Lung (tissue), 12 donors: Measurements from ENCODE around the gene SNAPC1. TPM values are rescaled to one million over a fixed set of nuclear protein-coding genes. Genes with fewer than 3 reads are reported as not detected.

ENCODE experiments used
- ATAC-seq: fragments of 200-7000 bp; cut with Tn5 transposase; one replicate; pipeline ENCODE4 v1.9.1; 2020; ENCODE audit warnings: moderate number of reproducible peaks; ENCODE audit not compliant: insufficient read depth, low FRiP score
- DNase-seq, 3 donors: peaks; one replicate each; pipeline ENCODE4 v3.0.0-alpha.2; 2013 to 2017
- H3K27ac ChIP-seq, 2 donors: one replicate each; pipeline ENCODE4 v1.5.1; 2013; ENCODE audit warnings: mild to moderate bottlenecking in 2 of 2, moderate library complexity in 2 of 2, control low read depth in 1 of 2, inconsistent platforms in 1 of 2, low read depth in 1 of 2, low read length in 1 of 2
- H3K27me3 ChIP-seq, 3 donors: one replicate each; pipeline ENCODE4 v1.5.1; 2013; ENCODE audit warnings: low read length in 2 of 3; ENCODE audit not compliant: control insufficient read depth in 3 of 3, insufficient read depth in 3 of 3
- H3K36me3 ChIP-seq, 4 donors: one replicate each; pipeline ENCODE4 v1.5.1; 2013; ENCODE audit warnings: low read length in 4 of 4, mild to moderate bottlenecking in 1 of 4, moderate library complexity in 1 of 4; ENCODE audit not compliant: control insufficient read depth in 4 of 4, insufficient read depth in 4 of 4
- H3K4me1 ChIP-seq, 5 donors: one replicate each; pipeline ENCODE4 v1.5.1; 2013; ENCODE audit warnings: low read length in 5 of 5, mild to moderate bottlenecking in 2 of 5, moderate library complexity in 1 of 5; ENCODE audit not compliant: control insufficient read depth in 5 of 5, insufficient read depth in 5 of 5
- H3K4me3 ChIP-seq: one replicate; pipeline ENCODE4 v1.5.1; 2013; ENCODE audit warnings: mild to moderate bottlenecking, control low read depth, moderate library complexity
- H3K9ac ChIP-seq, 2 donors: one replicate each; pipeline ENCODE4 v1.5.1; 2013; ENCODE audit warnings: low read length in 2 of 2, control low read depth in 1 of 2; ENCODE audit not compliant: insufficient read depth in 1 of 2
- H3K9me3 ChIP-seq, 4 donors: one replicate each; pipeline ENCODE4 v1.5.1; 2013; ENCODE audit warnings: low read length in 3 of 4, mild to moderate bottlenecking in 1 of 4, moderate library complexity in 1 of 4; ENCODE audit not compliant: control insufficient read depth in 4 of 4, insufficient read depth in 3 of 4
- WGBS, 2 donors: extraction: QIAGEN DNeasy Blood & Tissue Kit; methylation state at CpG; one replicate each; pipeline ENCODE4 v1.1.7; 2013; 5-methylcytosine and 5-hydroxymethylcytosine counted together
- polyA plus RNA-seq, 2 donors: library from polyadenylated mRNA; stranded (reverse); fragments of 200-250 nt; gene quantifications; one replicate each; pipeline ENCODE4 v1.2.1, GENCODE V29; 2013
- total RNA-seq, 2 donors: library from RNA; depleted of rRNA in 1 of 2; stranded (reverse); fragments of >200 nt in 1 of 2; gene quantifications; one replicate each; pipeline ENCODE4 v1.2.1, GENCODE V29; 2014 to 2021
- TF ChIP-seq, protein P1 (sequence below): IDR thresholded peaks from 2 replicates; pipeline ENCODE4 v1.5.1; 2012; ENCODE audit warnings: mild to moderate bottlenecking; ENCODE audit errors: control extremely low read depth, extremely low read depth
- donor health status: control.
- donor health status: control.
- donor health status: Bipolar disorder and iron deficiency.
- donor health status: healthy.
- donor health status: DM: yes; HTN: yes; CAD: no.

Gene SNAPC1
- total and polyA plus RNA-seq, 4 donors, result 4.2 to 9.5 (median 6.8) TPM

DNA sequence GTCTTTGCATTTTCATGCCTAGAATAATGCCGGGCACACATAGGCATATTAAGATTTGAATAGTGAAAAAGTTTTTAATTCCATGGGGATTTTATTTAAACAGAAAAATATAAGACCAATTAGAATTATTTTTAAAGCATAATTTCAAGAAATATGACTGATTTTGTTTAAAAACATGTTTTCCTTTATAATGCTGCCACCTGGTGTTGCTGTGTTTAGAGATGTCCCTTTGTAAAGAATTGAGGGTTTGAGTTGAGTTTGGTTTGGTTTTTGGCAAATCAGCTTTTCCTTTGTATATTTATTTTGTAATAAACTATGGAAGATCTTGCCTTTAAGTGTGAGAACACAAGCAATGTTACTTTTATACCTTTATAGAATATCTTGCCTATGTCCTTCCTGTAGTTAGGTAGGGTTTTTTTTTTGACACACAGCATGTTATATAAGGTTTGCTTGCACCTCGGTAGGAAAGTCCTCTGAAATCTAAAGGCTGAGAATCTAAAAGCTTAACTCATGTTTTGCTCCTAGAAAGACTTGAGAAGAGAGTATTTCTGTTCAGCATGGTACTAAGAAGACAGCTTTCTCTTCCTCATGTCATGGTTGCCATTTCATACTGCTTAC is 31.4 kb upstream of the SNAPC1 start:
- TF ChIP-seq, protein P1, sequence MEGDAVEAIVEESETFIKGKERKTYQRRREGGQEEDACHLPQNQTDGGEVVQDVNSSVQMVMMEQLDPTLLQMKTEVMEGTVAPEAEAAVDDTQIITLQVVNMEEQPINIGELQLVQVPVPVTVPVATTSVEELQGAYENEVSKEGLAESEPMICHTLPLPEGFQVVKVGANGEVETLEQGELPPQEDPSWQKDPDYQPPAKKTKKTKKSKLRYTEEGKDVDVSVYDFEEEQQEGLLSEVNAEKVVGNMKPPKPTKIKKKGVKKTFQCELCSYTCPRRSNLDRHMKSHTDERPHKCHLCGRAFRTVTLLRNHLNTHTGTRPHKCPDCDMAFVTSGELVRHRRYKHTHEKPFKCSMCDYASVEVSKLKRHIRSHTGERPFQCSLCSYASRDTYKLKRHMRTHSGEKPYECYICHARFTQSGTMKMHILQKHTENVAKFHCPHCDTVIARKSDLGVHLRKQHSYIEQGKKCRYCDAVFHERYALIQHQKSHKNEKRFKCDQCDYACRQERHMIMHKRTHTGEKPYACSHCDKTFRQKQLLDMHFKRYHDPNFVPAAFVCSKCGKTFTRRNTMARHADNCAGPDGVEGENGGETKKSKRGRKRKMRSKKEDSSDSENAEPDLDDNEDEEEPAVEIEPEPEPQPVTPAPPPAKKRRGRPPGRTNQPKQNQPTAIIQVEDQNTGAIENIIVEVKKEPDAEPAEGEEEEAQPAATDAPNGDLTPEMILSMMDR, result peak; percentile 14
- ATAC-seq (no peak), DNase-seq (peak in 2 of 3 donors; percentile 45 to 55)
- Histone ChIP-seq H3K27ac (no peak overlapping the region), H3K4me1 (no peaks in the 10 kb centered on the region), H3K27me3 (no peaks in the 10 kb centered on the region), H3K36me3 (peaks cover 8 to 66% (median 45%) of the 10 kb centered on the region in 4 donors), H3K4me3 (no peak overlapping the region), H3K9me3 (no peaks in the 10 kb centered on the region), H3K9ac (no peak overlapping the region)
- 77 to 84% methylated on average over 2 of the region's 2 CpGs for WGBS, 2 donors

DNA sequence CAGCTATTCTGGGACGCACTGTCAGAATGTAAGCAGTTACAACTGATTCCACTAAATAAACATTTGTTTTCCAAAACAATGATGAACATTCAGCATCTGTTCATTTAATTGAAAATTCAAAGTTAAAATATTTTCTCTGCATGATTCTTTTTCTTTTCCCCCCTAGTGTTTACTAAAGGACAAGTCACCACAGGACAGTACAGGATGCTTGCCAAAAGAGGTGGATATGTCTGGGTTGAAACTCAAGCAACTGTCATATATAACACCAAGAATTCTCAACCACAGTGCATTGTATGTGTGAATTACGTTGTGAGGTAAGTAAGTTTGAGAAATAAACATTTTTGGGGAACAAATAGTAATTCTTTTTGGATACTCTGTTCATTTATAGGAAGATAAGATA is 28.2 kb upstream of the SNAPC1 start:
- WGBS, 2 donors, result 88 to 94% methylated on average over 2 of the region's 2 CpGs
- no peaks in the 10 kb centered on the region for H3K27me3 ChIP-seq
- H3K36me3 ChIP-seq, result peaks cover 10 to 64% (median 47%) of the 10 kb centered on the region in 4 donors
- H3K4me1 ChIP-seq, result no peaks in the 10 kb centered on the region
- no peaks in the 10 kb centered on the region for H3K9me3 ChIP-seq
- H3K27ac ChIP-seq, result no peak overlapping the region
- no peak overlapping the region for H3K9ac ChIP-seq
- ATAC-seq (no peak), DNase-seq (no peak)
- H3K4me3 ChIP-seq, result no peak overlapping the region
- TF ChIP-seq, protein P1, result no peak

DNA sequence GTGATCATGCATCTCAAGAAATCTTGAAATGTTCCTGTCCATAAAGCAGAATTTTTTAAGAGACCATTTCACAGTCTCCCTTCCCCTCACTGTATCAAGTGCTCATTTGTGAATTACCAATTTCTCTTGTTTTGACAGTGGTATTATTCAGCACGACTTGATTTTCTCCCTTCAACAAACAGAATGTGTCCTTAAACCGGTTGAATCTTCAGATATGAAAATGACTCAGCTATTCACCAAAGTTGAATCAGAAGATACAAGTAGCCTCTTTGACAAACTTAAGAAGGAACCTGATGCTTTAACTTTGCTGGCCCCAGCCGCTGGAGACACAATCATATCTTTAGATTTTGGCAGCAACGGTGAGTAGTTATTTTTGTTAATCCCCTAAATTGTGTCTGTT is 25.5 kb upstream of the SNAPC1 start:
- H3K4me1 ChIP-seq, result no peaks in the 10 kb centered on the region
- H3K4me3 ChIP-seq, result no peak overlapping the region
- H3K9me3 ChIP-seq, result no peaks in the 10 kb centered on the region
- peaks cover 13 to 61% (median 46%) of the 10 kb centered on the region in 4 donors for H3K36me3 ChIP-seq
- no peaks in the 10 kb centered on the region for H3K27me3 ChIP-seq
- WGBS, 2 donors, result 79 to 95% methylated on average over 4 of the region's 4 CpGs
- ATAC-seq, result no peak
- H3K9ac ChIP-seq, result no peak overlapping the region
- no peak for DNase-seq
- TF ChIP-seq, protein P1, result no peak
- no peak overlapping the region for H3K27ac ChIP-seq

DNA sequence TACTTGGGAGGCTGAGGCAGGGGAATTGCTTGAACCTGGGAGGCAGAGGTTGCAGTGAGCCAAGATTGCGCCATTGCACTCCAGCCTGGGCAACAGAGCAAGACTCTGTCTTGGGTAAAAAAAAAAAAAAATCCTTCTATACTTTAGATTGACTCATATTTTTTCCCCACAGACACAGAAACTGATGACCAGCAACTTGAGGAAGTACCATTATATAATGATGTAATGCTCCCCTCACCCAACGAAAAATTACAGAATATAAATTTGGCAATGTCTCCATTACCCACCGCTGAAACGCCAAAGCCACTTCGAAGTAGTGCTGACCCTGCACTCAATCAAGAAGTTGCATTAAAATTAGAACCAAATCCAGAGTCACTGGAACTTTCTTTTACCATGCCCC is 24.3 kb upstream of the SNAPC1 start:
- TF ChIP-seq, protein P1, result no peak
- H3K9me3 ChIP-seq, result no peaks in the 10 kb centered on the region
- H3K27me3 ChIP-seq, result no peaks in the 10 kb centered on the region
- no peak overlapping the region for H3K4me3 ChIP-seq
- WGBS, 2 donors, result 61 to 73% methylated on average over 5 of the region's 5 CpGs
- H3K27ac ChIP-seq, result no peak overlapping the region
- peaks cover 19 to 61% (median 44%) of the 10 kb centered on the region in 4 donors for H3K36me3 ChIP-seq
- ATAC-seq, result no peak
- H3K9ac ChIP-seq, result no peak overlapping the region
- no peak for DNase-seq
- H3K4me1 ChIP-seq, result no peaks in the 10 kb centered on the region
